GF-D8 (cell line): ENCODE data around the gene LRRC14B.

Experiments used
- DNase-seq: peaks from one replicate; lab custom pipeline; 2025; lab: John Stamatoyannopoulos, UW

LRRC14B gene

DNA sequence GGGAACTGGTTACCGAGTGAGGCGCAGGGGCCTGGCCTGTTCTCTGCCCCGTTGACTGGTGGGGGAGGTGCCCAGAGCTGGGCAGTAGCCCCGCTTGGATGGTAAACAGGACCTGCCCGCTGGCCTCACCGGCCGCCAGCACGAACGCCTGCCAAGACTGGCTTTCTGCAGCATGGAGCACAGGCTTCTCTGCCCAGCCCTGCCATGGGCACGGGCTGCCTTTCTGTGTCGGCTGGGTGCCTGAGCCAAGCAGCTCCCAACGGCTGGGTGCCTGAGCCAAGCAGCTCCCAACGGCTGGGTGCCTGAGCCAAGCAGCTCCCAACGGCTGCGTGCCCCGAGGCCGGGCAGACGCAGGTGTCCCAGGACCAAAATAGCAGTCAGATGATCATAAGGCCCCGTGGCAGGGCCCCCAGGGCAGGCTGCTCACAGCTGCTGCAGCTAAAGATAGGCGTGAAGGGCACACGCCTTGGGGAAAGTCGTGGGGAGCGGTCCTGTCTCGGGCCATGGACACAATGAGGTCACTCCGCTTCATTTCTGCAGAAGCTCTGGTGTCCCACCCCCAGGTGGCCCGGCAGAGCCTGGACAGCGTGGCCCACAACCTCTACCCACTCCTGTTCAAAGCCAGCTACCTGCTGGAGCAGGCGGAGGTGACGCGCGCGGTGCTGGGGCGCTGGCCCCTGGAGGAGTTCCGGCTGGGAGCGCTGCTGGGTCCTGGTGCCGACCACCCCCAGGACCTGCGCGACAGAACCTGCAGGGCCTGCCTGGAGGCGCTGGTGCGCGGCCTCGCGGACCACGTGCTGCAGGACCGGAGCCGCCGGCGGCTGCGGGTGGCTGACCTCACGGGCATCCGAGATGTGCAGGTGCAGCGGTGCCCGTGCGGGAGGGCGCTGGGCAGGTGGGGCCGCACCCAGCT lies at the start of gene LRRC14B:
LRRC14B (plus strand) TSS at position 460 of the 913 bp plus-strand sequence; CDS start at position 504, 44 bp downstream.
- no peak for DNase-seq

DNA sequence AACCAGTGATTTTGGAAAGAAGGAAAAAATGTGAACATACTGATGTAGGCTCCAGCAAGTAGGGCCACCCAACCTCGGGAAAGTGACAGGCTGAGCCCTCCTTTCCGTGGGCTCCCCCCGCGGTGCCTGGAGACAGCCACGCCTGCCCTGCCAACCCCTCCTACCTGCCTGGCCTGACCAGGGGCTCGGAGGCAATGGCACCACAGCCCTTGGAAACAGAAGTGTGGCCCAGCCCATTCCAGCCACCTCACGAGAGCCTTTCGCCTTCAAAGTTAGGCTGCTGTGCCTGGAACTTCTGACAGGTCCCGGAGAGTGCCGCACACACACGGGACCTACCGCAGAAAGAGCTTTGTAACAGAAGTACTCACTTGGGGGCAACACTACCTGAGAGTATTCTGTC lies 49.5 kb upstream of the LRRC14B start:
- no peak for DNase-seq

DNA sequence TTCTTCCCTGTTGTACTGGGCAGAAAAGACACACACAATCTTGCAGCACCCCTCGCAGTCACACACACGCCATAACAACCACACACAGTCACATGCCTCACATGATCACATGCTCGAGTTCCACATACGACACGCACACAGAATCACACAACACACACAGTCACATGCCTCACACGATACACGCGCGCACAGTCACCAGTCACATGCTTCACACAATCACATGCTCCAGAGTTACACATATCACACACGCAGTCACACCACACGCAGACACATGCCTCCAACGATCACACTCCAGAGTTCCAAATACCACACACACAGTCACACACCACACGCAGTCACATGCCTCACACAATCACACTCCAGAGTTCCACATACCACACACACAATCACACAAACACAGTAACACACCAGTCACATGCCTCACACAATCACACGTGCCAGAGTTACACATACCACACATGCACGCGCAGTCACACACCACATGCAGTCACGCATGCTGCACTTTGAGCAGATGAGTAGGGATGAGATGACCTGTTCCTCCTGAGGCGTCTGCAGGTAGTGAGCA lies 49.0 kb upstream of the LRRC14B start:
- DNase-seq: no peak

DNA sequence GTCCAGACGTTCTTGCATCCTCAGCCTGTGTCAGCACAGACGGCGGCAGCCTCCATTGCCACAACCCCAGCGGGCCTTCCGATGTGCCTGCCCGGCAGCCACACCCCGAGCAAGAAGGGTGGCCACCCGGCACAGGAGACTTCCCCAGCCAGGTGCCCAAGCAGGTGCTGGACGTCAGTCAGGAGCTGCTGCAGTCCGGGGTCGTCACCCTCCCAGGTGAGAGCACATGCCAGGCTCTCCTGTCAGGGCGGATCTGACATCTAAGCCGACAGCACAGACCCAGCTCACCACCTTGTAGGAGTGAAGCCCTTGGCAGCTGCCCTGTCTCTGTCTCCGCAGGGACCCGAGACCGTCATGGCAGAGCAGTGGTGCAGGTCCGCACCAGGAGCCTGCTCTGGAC lies 48.3 kb upstream of the LRRC14B start:
- DNase-seq: no peak

DNA sequence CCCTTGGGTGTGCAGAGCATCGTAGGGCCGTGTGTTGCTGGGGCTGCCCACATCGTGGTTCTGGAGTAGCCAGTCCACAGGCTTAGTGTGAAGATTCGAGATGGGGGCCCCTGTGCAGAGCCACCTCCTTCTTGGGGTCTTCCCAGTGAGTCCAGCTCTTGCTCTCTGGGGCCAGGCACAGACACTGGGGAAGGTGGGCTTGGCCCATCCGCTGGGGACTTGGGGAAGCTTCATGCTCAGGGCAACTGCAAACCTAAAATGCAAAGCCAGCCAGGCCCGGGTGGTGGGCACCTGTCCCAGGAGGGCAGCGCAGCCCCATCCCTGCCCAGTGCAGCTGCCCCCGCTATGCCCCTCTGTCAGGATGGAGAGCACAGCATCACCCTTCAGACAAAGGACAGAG lies 46.4 kb upstream of the LRRC14B start:
- DNase-seq: no peak

DNA sequence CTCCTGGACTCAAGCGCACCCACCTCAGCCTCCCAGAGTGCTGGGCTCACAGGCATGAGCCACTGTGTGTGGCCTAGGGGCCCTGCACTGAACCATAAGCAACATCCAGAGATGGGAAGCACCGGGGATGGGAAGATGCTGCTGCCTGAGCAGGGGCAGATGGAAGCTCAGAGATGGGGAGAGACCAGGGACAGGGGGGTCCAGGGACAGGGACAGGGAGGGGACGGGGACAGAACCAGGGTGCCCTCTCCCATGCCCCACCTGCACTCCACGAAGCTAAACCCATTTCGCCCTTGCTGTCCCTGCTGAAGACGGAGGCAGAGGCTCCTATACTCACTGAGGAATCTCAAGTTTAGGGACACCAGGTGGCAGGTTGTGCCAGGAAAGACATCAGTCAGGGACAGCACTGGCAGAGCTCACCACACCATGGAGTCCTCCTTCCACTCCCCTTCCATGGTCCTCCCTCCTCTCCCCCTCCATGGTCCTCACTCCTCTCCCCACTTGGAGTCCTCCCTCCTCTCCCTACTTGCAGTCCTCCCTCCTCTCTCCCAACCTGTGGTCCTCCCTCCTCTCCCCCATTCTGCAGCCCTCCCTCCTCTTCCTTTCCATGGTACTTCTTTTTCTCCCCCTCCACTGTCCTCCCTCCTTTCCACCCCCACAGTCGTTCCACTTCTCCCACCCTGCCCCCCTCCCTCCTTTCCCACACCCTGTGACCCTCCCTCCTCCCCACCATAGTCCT lies 45.5 kb upstream of the LRRC14B start:
- no peak for DNase-seq

DNA sequence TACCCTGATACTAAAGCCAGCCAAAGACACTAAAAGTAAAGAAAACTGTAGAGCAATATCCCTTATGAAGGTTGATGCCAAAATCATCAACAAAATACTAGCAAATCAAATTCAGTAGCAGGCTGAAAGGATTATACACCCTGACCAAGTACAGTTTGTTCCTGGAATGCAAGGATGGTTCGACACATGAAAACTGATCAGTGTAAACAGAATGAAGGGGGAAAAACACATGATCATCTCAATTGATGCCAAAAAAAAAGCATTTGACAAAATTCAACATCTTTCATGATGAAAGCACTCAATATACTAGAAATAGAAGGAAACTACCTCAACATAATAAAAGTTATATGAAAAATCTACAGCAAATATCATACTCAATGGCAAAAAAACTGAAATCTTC lies 43.5 kb upstream of the LRRC14B start:
- no peak for DNase-seq

GRCh38 chr5:149745-150485 lies 41.4 kb upstream of the LRRC14B start:
- no peak for DNase-seq

- DNase-seq: no peak
Observed at GRCh38 chr5:150746-151145, 40.5 kb upstream of the LRRC14B start.

GRCh38 chr5:152077-152476 lies 39.2 kb upstream of the LRRC14B start:
- DNase-seq: no peak

- DNase-seq: no peak
Observed at GRCh38 chr5:153256-153655, 38.0 kb upstream of the LRRC14B start.

DNA sequence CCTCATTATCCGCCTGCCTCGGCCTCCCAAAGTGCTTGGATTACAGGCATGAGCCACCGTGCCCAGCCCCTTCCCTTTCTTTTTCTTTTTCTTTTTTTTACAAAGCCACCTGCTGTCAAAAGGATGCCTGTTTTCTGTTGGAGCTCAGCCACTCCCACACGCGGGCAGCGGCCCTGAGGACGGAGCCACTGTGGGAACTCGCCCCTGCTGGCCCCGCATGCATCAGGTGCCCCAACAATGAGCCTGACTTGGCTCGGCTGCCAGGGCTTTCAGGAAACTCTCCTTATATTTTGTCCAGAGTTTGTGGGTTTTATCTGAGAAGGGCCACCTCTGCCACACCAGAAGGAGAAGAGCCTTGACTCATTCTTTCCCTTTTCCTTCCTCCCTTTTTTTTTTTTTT lies 37.1 kb upstream of the LRRC14B start:
- DNase-seq: no peak

- DNase-seq: no peak
Observed at GRCh38 chr5:154826-155225, 36.5 kb upstream of the LRRC14B start.

DNA sequence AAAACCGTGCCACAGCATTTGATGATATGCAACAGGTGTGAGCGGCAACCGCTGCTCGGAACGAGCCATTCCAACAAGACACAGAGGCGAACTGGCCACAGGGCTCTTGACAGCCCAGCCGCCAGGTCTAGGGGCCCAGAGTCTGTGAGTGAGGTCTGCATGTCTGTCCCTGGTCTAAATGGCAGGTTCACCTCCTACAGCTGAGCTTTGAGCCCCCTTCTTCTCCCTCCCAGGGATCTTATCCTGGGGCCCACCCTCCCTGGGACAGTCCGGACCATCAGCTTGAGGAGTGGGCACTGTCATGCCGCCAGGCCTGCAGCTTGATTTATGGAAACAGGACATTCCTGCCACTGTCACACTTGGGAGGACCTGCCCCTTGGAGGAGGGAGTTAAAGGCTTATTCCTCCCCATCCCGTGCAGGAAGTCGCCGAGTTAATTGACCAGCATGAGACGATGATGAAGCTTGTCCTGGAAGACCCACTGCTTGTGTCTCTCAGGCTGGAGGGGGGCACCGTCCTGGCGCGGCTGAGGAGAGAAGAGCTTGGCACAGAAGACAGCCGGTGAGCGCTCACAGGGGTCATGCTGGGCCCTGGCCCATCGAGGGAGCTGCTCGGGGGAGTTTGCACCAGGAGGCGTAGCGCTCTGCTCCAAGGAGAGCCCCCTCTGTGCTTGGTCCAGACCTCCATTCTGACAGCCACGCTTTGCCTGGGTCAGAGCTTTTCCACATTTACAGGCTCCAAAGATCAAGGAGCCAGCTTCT lies 35.5 kb upstream of the LRRC14B start:
- DNase-seq: no peak

- no peak for DNase-seq
Observed at GRCh38 chr5:156411-157072, 34.8 kb upstream of the LRRC14B start.

DNA sequence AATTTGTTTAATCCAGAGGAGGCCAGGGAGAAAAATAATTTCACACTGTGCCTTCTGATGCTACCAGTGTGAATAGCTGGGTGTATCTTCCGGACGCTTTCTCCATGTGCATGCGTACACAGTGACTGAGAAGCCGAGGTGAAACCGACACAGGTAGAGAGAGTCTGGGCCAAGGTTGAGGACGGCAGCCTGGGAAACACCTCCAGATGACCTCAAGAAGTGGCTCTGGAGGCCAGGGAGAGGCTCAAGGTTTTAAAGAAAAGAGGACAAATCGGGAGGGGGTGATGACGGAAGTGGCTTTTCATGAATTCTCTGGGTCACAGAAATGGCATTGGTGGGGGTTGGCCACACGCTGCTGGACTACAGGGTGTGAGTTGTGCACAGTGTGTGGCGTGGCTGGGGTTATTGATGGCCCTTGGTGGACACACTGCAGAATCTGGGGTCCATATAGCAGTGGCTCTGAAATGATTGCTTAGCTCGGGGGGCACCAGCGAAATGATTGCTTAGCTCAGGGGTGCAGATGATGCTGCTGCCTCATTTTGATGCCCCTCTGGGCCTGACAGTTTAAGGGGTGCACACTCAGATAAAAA lies 34.1 kb upstream of the LRRC14B start:
- DNase-seq: no peak

DNA sequence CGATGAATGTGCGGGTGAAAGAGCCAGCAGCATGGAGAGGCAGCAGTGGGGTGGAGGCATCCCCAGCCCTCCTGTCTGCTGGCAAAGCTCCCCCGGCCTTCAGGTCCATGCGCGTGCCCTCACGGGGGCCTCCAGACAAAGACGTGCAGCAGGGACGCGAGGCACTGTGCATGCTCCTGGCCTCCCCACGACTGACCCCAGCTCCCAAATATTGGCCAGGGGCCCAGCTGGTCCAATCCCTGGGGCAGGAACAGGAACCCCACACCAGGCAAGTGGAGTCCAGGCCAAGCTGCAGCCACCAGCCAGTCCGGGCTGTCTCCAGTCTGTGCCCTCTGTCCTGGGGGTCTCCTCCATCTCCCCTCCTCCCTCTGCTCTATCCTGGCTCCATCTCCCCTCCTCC lies 33.5 kb upstream of the LRRC14B start:
- DNase-seq: no peak

GRCh38 chr5:158807-159447 lies 32.4 kb upstream of the LRRC14B start:
- no peak for DNase-seq

GRCh38 chr5:159448-160172 lies 31.7 kb upstream of the LRRC14B start:
- DNase-seq: no peak
